H9 (cell line): ENCODE results near the gene HAUS7. TPM values are rescaled to one million over a fixed set of nuclear protein-coding genes. Genes with fewer than 3 reads are reported as not detected.

Experiments used
- DNase-seq: peaks from one replicate; pipeline ENCODE4 v3.0.0-alpha.2; 2017
- H2AFZ ChIP-seq: one replicate; pipeline ENCODE4 v1.6.1; 2013; ENCODE audit warnings: mild to moderate bottlenecking, low read length, control low read depth, moderate library complexity
- H2AK5ac ChIP-seq: 2 replicates; pipeline ENCODE4 v1.6.1; 2013; ENCODE audit warnings: low read length, control low read depth, mixed read lengths; ENCODE audit not compliant: insufficient read length
- H2BK120ac ChIP-seq: one replicate; pipeline ENCODE4 v1.6.1; 2013; ENCODE audit warnings: low read depth, mild to moderate bottlenecking, low read length, control low read depth, inconsistent platforms; ENCODE audit not compliant: poor library complexity, severe bottlenecking
- H2BK12ac ChIP-seq: 2 replicates; pipeline ENCODE4 v1.6.1; 2013; ENCODE audit warnings: low read length, control low read depth, mixed read lengths, low read depth; ENCODE audit not compliant: insufficient read length
- H2BK15ac ChIP-seq: 2 replicates; pipeline ENCODE4 v1.6.1; 2013; ENCODE audit warnings: low read depth, low read length, control low read depth
- H2BK20ac ChIP-seq: one replicate; pipeline ENCODE4 v1.6.1; 2013; ENCODE audit warnings: low read depth, mild to moderate bottlenecking, low read length, control low read depth, inconsistent platforms; ENCODE audit not compliant: poor library complexity, severe bottlenecking
- H2BK5ac ChIP-seq: 2 replicates; pipeline ENCODE4 v1.6.1; 2013; ENCODE audit warnings: low read length, control low read depth, mixed read lengths; ENCODE audit not compliant: insufficient read length
- H3K14ac ChIP-seq: 2 replicates; pipeline ENCODE4 v1.6.1; 2013; ENCODE audit warnings: low read length, control low read depth; ENCODE audit not compliant: insufficient read depth
- H3K18ac ChIP-seq: 2 replicates; pipeline ENCODE4 v1.6.1; 2013; ENCODE audit warnings: low read depth, mild to moderate bottlenecking, mixed read lengths, low read length, control low read depth; ENCODE audit not compliant: insufficient read length
- H3K23ac ChIP-seq: 2 replicates; pipeline ENCODE4 v1.6.1; 2013; ENCODE audit warnings: low read length, control low read depth, mixed read lengths, low read depth; ENCODE audit not compliant: insufficient read length
- H3K23me2 ChIP-seq: 2 replicates; pipeline ENCODE4 v1.6.1; 2013; ENCODE audit warnings: low read depth, mild to moderate bottlenecking, mixed read lengths, low read length, control low read depth; ENCODE audit not compliant: insufficient read length, poor library complexity, severe bottlenecking
- H3K27ac ChIP-seq: 2 replicates; pipeline ENCODE4 v1.5.1; 2013; ENCODE audit warnings: low read length, control low read depth, mixed read lengths, low read depth; ENCODE audit not compliant: insufficient read length
- H3K27me3 ChIP-seq: 2 replicates; pipeline ENCODE4 v1.6.1; 2013; ENCODE audit warnings: low read length, control low read depth, inconsistent platforms; ENCODE audit not compliant: insufficient read depth
- H3K4ac ChIP-seq: 2 replicates; pipeline ENCODE4 v1.6.1; 2013; ENCODE audit warnings: low read depth, mild to moderate bottlenecking, control low read depth, inconsistent platforms, low read length, moderate library complexity
- H3K4me1 ChIP-seq: 2 replicates; pipeline ENCODE4 v1.6.1; 2013; ENCODE audit warnings: low read length, control low read depth, inconsistent platforms; ENCODE audit not compliant: insufficient read depth
- H3K4me2 ChIP-seq: 2 replicates; pipeline ENCODE4 v1.6.1; 2013; ENCODE audit warnings: low read length, control low read depth, mixed read lengths; ENCODE audit not compliant: insufficient read length, insufficient read depth
- H3K56ac ChIP-seq: 2 replicates; pipeline ENCODE4 v1.6.1; 2013; ENCODE audit warnings: low read depth, mild to moderate bottlenecking, mixed read lengths, low read length, control low read depth; ENCODE audit not compliant: insufficient read length
- H3K79me1 ChIP-seq: 2 replicates; pipeline ENCODE4 v1.6.1; 2013; ENCODE audit warnings: low read depth, mild to moderate bottlenecking, moderate library complexity, low read length, control low read depth, inconsistent platforms; ENCODE audit not compliant: insufficient read depth, poor library complexity, severe bottlenecking
- H3K79me2 ChIP-seq: 2 replicates; pipeline ENCODE4 v1.6.1; 2013; ENCODE audit warnings: low read length, control low read depth, inconsistent platforms; ENCODE audit not compliant: insufficient read depth
- H3K9ac ChIP-seq: 2 replicates; pipeline ENCODE4 v1.6.1; 2013; ENCODE audit warnings: low read length, control low read depth, mixed read lengths; ENCODE audit not compliant: insufficient read length; ENCODE audit errors: extremely low read depth
- H3K9me3 ChIP-seq: one replicate; pipeline ENCODE4 v1.6.1; 2013; ENCODE audit warnings: low read depth, low read length, inconsistent platforms; ENCODE audit not compliant: control insufficient read depth
- H3T11ph ChIP-seq: one replicate; pipeline ENCODE4 v1.6.1; 2013; ENCODE audit warnings: mild to moderate bottlenecking, low read length, control low read depth, inconsistent platforms
- H4K20me1 ChIP-seq: one replicate; pipeline ENCODE4 v1.6.1; 2013; ENCODE audit not compliant: control insufficient read depth, insufficient read length, insufficient read depth
- H4K5ac ChIP-seq: 2 replicates; pipeline ENCODE4 v1.6.1; 2013; ENCODE audit warnings: low read depth, mild to moderate bottlenecking, mixed read lengths, low read length, control low read depth; ENCODE audit not compliant: insufficient read length
- H4K8ac ChIP-seq: replicated peaks from 2 replicates; pipeline ENCODE4 v1.6.1; 2013; ENCODE audit warnings: low read length, control low read depth, mixed read lengths, low read depth; ENCODE audit not compliant: insufficient read length
- H4K91ac ChIP-seq: 2 replicates; pipeline ENCODE4 v1.6.1; 2013; ENCODE audit warnings: low read depth, mild to moderate bottlenecking, moderate library complexity, mixed read lengths, low read length, control low read depth; ENCODE audit not compliant: insufficient read length
- H3K27ac Mint-ChIP-seq, 3 experiments: 2 replicates in 2 of 3; 3 replicates in 1 of 3; pipeline ENCODE4 v1.8.0; 2020 to 2021; ENCODE audit warnings: mixed read lengths in 3 of 3, mild to moderate bottlenecking in 1 of 3, moderate library complexity in 1 of 3
- H3K27me3 Mint-ChIP-seq: 2 replicates; pipeline ENCODE4 v1.8.0; 2021; ENCODE audit warnings: low read depth, mild to moderate bottlenecking, moderate library complexity, mixed read lengths
- H3K36me3 Mint-ChIP-seq, 3 experiments: 2 replicates in 2 of 3; 3 replicates in 1 of 3; pipeline ENCODE4 v1.8.0; 2020 to 2021; ENCODE audit warnings: low read depth in 3 of 3, mixed read lengths in 3 of 3; ENCODE audit not compliant: insufficient read depth in 1 of 3
- H3K4me1 Mint-ChIP-seq, 2 experiments: 2 replicates each; pipeline ENCODE4 v1.8.0; 2020; ENCODE audit warnings: mixed read lengths in 2 of 2
- H3K4me3 Mint-ChIP-seq, 2 experiments: 2 replicates in 1 of 2; 3 replicates in 1 of 2; pipeline ENCODE4 v1.8.0; 2020 to 2021; ENCODE audit warnings: mild to moderate bottlenecking in 2 of 2, mixed read lengths in 2 of 2, moderate library complexity in 1 of 2
- H3K9me3 Mint-ChIP-seq, 2 experiments: 2 replicates in 1 of 2; 3 replicates in 1 of 2; pipeline ENCODE4 v1.8.0; 2020; ENCODE audit warnings: mild to moderate bottlenecking in 2 of 2, mixed read lengths in 2 of 2, moderate library complexity in 1 of 2
- WGBS: extraction: QIAGEN DNeasy Blood & Tissue Kit; methylation state at CpG from one replicate; pipeline ENCODE4 v1.1.7; 2013; ENCODE audit warnings: missing lambda C conversion rate, low lambda C conversion rate, mixed read lengths; ENCODE audit not compliant: insufficient read length; ENCODE audit errors: extremely low coverage; 5-methylcytosine and 5-hydroxymethylcytosine counted together
- total RNA-seq: library from RNA; stranded (reverse); gene quantifications from 2 replicates; pipeline ENCODE4 v1.2.1, GENCODE V29; 2021
- TF ChIP-seq, protein P1 (sequence below): fragments of 200-600 bp; sonication (generic); conservative IDR thresholded peaks from 3 replicates; pipeline ENCODE4 v1.8.0; 2021; ENCODE audit warnings: antibody characterized with exemption, mild to moderate bottlenecking

HAUS7 gene
- total RNA-seq, 1 experiment from 2014 or later = 45.3 TPM

DNA sequence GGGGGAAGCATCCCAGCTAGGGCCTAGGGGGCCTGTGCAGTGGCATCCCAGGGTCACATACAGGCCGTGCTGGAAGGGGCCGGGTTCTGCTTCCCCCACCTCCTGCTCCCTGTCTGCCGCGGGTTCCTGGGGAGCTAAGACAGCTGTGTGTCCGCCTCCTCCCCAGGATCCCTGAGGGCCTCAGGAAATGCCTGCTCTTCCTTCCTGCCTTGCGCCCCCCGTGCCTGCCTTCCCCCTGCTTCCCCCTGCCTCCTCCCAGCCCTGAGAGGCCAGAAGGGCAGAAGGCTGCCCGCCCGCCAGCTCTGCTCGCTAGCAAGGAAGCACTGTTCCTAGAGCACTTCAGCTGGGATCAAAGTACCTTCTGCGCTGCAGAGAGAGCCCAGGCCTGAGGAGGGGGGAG lies 21.5 kb upstream of the HAUS7 start:
- TF ChIP-seq, protein P1, sequence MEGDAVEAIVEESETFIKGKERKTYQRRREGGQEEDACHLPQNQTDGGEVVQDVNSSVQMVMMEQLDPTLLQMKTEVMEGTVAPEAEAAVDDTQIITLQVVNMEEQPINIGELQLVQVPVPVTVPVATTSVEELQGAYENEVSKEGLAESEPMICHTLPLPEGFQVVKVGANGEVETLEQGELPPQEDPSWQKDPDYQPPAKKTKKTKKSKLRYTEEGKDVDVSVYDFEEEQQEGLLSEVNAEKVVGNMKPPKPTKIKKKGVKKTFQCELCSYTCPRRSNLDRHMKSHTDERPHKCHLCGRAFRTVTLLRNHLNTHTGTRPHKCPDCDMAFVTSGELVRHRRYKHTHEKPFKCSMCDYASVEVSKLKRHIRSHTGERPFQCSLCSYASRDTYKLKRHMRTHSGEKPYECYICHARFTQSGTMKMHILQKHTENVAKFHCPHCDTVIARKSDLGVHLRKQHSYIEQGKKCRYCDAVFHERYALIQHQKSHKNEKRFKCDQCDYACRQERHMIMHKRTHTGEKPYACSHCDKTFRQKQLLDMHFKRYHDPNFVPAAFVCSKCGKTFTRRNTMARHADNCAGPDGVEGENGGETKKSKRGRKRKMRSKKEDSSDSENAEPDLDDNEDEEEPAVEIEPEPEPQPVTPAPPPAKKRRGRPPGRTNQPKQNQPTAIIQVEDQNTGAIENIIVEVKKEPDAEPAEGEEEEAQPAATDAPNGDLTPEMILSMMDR = no peak
- DNase-seq = no peak
- Histone ChIP-seq H4K20me1 (no peaks in the 10 kb centered on the region), H3K4me1 (no peaks in the 10 kb centered on the region), H3K27ac (no peak overlapping the region), H3K79me2 (no peaks in the 10 kb centered on the region), H2BK15ac (no peak overlapping the region), H4K91ac (no peak overlapping the region), H2BK12ac (no peak overlapping the region), H3K9me3 (peaks cover 25% of the 10 kb centered on the region), H3K14ac (no peak overlapping the region), H2BK120ac (no peak overlapping the region), H3K4ac (no peak overlapping the region), H3T11ph (no peak overlapping the region), H3K23ac (no peak overlapping the region), H2BK5ac (no peak overlapping the region), H3K79me1 (no peaks in the 10 kb centered on the region), H3K9ac (no peak overlapping the region), H3K18ac (no peak overlapping the region), H3K56ac (no peak overlapping the region), H4K8ac (no peak overlapping the region), H3K23me2 (no peaks in the 10 kb centered on the region), H3K27me3 (no peaks in the 10 kb centered on the region), H3K4me2 (no peak overlapping the region), H2AFZ (no peak overlapping the region), H2AK5ac (no peak overlapping the region), H4K5ac (no peak overlapping the region), H2BK20ac (no peak overlapping the region)
- peaks cover 39 to 65% of the 10 kb centered on the region in 2 experiments for H3K9me3 Mint-ChIP-seq
- H3K4me1 Mint-ChIP-seq = peaks cover 0 to 7% of the 10 kb centered on the region in 2 experiments; a peak in 2 of 4 replicates
- H3K27me3 Mint-ChIP-seq = peaks cover 10% of the 10 kb centered on the region
- H3K27ac Mint-ChIP-seq = no peak overlapping the region
- no peak overlapping the region for H3K4me3 Mint-ChIP-seq
- no CpG with 5 or more reads among the region's 11 CpGs for WGBS
- H3K36me3 Mint-ChIP-seq = peaks cover 0 to 2% (median 0%) of the 10 kb centered on the region in 3 experiments; a peak in 1 of 7 replicates
